ENCODE measurements around the gene PTPN4. TPM values are rescaled to one million over a fixed set of nuclear protein-coding genes. Genes with fewer than 3 reads are reported as not detected.

Gene PTPN4
- total RNA-seq, 1 donor from 2014 or later, result 24.5 TPM

- Mint-ChIP-seq H3K36me3 (ENCODE audit: low read depth) (peaks cover 31% of the 10 kb centered on the region), H3K9me3 (peaks cover 9% of the 10 kb centered on the region), H3K27me3 (ENCODE audit: insufficient read depth) (no peaks in the 10 kb centered on the region), H3K4me1 (ENCODE audit: low read depth) (peaks cover 38% of the 10 kb centered on the region), H3K27ac (no peak overlapping the region), H3K4me3 (no peak overlapping the region)
- intact Hi-C loops (cut with micrococcal nuclease), result loop anchor here (5.0 kb wide), 1 partner anchor 243 kb away; no protein-coding TSS in a partner anchor
- no peak for DNase-seq (ENCODE audit: low spot score)
Observed at GRCh38 chr2:119934319-119934718, 174.6 kb downstream of the PTPN4 start.

- Mint-ChIP-seq H3K4me1 (ENCODE audit: low read depth) (peaks cover 20% of the 10 kb centered on the region), H3K36me3 (ENCODE audit: low read depth) (peaks cover 32% of the 10 kb centered on the region)
- intact Hi-C loops (cut with micrococcal nuclease), result no loop called here
Observed at GRCh38 chr2:119937680-119938079, 178.0 kb downstream of the PTPN4 start.

GRCh38 chr2:119939915-119940314 lies 180.2 kb downstream of the PTPN4 start:
- intact Hi-C loops (cut with micrococcal nuclease), result no loop called here
- H3K4me1 Mint-ChIP-seq (ENCODE audit: low read depth), result peaks cover 20% of the 10 kb centered on the region
- peaks cover 9% of the 10 kb centered on the region for H3K9me3 Mint-ChIP-seq
- no peak overlapping the region for H3K4me3 Mint-ChIP-seq
- no peak overlapping the region for H3K27ac Mint-ChIP-seq
- no peaks in the 10 kb centered on the region for H3K27me3 Mint-ChIP-seq (ENCODE audit: insufficient read depth)
- H3K36me3 Mint-ChIP-seq (ENCODE audit: low read depth), result peaks cover 31% of the 10 kb centered on the region
- no peak for DNase-seq (ENCODE audit: low spot score)

More at GRCh38 chr2:119937680-119938079, 178.0 kb downstream of the PTPN4 start:
- H3K9me3 Mint-ChIP-seq, result peaks cover 9% of the 10 kb centered on the region
- no peaks in the 10 kb centered on the region for H3K27me3 Mint-ChIP-seq (ENCODE audit: insufficient read depth)
- H3K4me3 Mint-ChIP-seq, result no peak overlapping the region
- no peak for DNase-seq (ENCODE audit: low spot score)
- no peak overlapping the region for H3K27ac Mint-ChIP-seq

GRCh38 chr2:119940856-119941255 lies 181.1 kb downstream of the PTPN4 start:
- H3K27me3 Mint-ChIP-seq (ENCODE audit: insufficient read depth), result no peaks in the 10 kb centered on the region
- H3K36me3 Mint-ChIP-seq (ENCODE audit: low read depth), result peaks cover 31% of the 10 kb centered on the region
- peaks cover 6% of the 10 kb centered on the region for H3K9me3 Mint-ChIP-seq

GRCh38 chr2:119941388-119941787 lies 181.7 kb downstream of the PTPN4 start:
- intact Hi-C loops (cut with micrococcal nuclease), result no loop called here
- H3K4me1 Mint-ChIP-seq (ENCODE audit: low read depth), result peaks cover 19% of the 10 kb centered on the region
- peaks cover 29% of the 10 kb centered on the region for H3K36me3 Mint-ChIP-seq (ENCODE audit: low read depth)
- no peak overlapping the region for H3K27ac Mint-ChIP-seq
- peaks cover 5% of the 10 kb centered on the region for H3K9me3 Mint-ChIP-seq
- H3K4me3 Mint-ChIP-seq, result no peak overlapping the region
- no peaks in the 10 kb centered on the region for H3K27me3 Mint-ChIP-seq (ENCODE audit: insufficient read depth)
- DNase-seq (ENCODE audit: low spot score), result no peak

More at GRCh38 chr2:119940856-119941255, 181.1 kb downstream of the PTPN4 start:
- no peak for DNase-seq (ENCODE audit: low spot score)
- intact Hi-C loops (cut with micrococcal nuclease), result no loop called here
- Mint-ChIP-seq H3K27ac (no peak overlapping the region), H3K4me3 (no peak overlapping the region), H3K4me1 (ENCODE audit: low read depth) (peaks cover 19% of the 10 kb centered on the region)

- no peak overlapping the region for H3K27ac Mint-ChIP-seq
Observed at GRCh38 chr2:119941981-119942513, 182.3 kb downstream of the PTPN4 start.

GRCh38 chr2:119943058-119943457 lies 183.3 kb downstream of the PTPN4 start:
- Mint-ChIP-seq H3K4me1 (ENCODE audit: low read depth) (peaks cover 19% of the 10 kb centered on the region), H3K27me3 (ENCODE audit: insufficient read depth) (no peaks in the 10 kb centered on the region), H3K9me3 (no peaks in the 10 kb centered on the region), H3K27ac (no peak overlapping the region), H3K36me3 (ENCODE audit: low read depth) (peaks cover 18% of the 10 kb centered on the region), H3K4me3 (no peak overlapping the region)
- intact Hi-C loops (cut with micrococcal nuclease), result no loop called here
- DNase-seq (ENCODE audit: low spot score), result no peak

More at GRCh38 chr2:119941981-119942513, 182.3 kb downstream of the PTPN4 start:
- H3K36me3 Mint-ChIP-seq (ENCODE audit: low read depth), result peaks cover 23% of the 10 kb centered on the region
- H3K4me1 Mint-ChIP-seq (ENCODE audit: low read depth), result peaks cover 19% of the 10 kb centered on the region
- no peak for DNase-seq (ENCODE audit: low spot score)
- no peaks in the 10 kb centered on the region for H3K27me3 Mint-ChIP-seq (ENCODE audit: insufficient read depth)
- H3K9me3 Mint-ChIP-seq, result no peaks in the 10 kb centered on the region
- intact Hi-C loops (cut with micrococcal nuclease), result no loop called here
- no peak overlapping the region for H3K4me3 Mint-ChIP-seq

- Mint-ChIP-seq H3K4me1 (ENCODE audit: low read depth) (peaks cover 15% of the 10 kb centered on the region), H3K36me3 (ENCODE audit: low read depth) (peaks cover 29% of the 10 kb centered on the region), H3K27me3 (ENCODE audit: insufficient read depth) (no peaks in the 10 kb centered on the region), H3K9me3 (no peaks in the 10 kb centered on the region), H3K27ac (no peak overlapping the region), H3K4me3 (no peak overlapping the region)
- intact Hi-C loops (cut with micrococcal nuclease), result loop anchor here (5.0 kb wide), 1 partner anchor 85 kb away; no protein-coding TSS in a partner anchor
- DNase-seq (ENCODE audit: low spot score), result no peak
Observed at GRCh38 chr2:119947535-119947934, 187.8 kb downstream of the PTPN4 start.

- Mint-ChIP-seq H3K4me3 (no peak overlapping the region), H3K36me3 (ENCODE audit: low read depth) (peaks cover 32% of the 10 kb centered on the region), H3K27me3 (ENCODE audit: insufficient read depth) (no peaks in the 10 kb centered on the region), H3K27ac (no peak overlapping the region), H3K4me1 (ENCODE audit: low read depth) (peaks cover 6% of the 10 kb centered on the region), H3K9me3 (no peaks in the 10 kb centered on the region)
- intact Hi-C loops (cut with micrococcal nuclease), result no loop called here
- DNase-seq (ENCODE audit: low spot score), result no peak
Observed at GRCh38 chr2:119950966-119951365, 191.2 kb downstream of the PTPN4 start.

- peaks cover 37% of the 10 kb centered on the region for H3K36me3 Mint-ChIP-seq (ENCODE audit: low read depth)
- DNase-seq (ENCODE audit: low spot score), result no peak
- H3K27me3 Mint-ChIP-seq (ENCODE audit: insufficient read depth), result no peaks in the 10 kb centered on the region
- no peaks in the 10 kb centered on the region for H3K9me3 Mint-ChIP-seq
- H3K4me3 Mint-ChIP-seq, result no peak overlapping the region
- H3K4me1 Mint-ChIP-seq (ENCODE audit: low read depth), result no peaks in the 10 kb centered on the region
- no peak overlapping the region for H3K27ac Mint-ChIP-seq
- intact Hi-C loops (cut with micrococcal nuclease), result no loop called here
Observed at GRCh38 chr2:119958670-119959268, 199.0 kb downstream of the PTPN4 start.

- H3K4me1 Mint-ChIP-seq (ENCODE audit: low read depth), result no peaks in the 10 kb centered on the region
- peaks cover 40% of the 10 kb centered on the region for H3K36me3 Mint-ChIP-seq (ENCODE audit: low read depth)
- DNase-seq (ENCODE audit: low spot score), result no peak
- intact Hi-C loops (cut with micrococcal nuclease), result no loop called here
- no peaks in the 10 kb centered on the region for H3K9me3 Mint-ChIP-seq
- no peak overlapping the region for H3K27ac Mint-ChIP-seq
- no peak overlapping the region for H3K4me3 Mint-ChIP-seq
- no peaks in the 10 kb centered on the region for H3K27me3 Mint-ChIP-seq (ENCODE audit: insufficient read depth)
Observed at GRCh38 chr2:119960821-119961220, 201.1 kb downstream of the PTPN4 start.

GRCh38 chr2:119981896-119982295 lies 222.2 kb downstream of the PTPN4 start:
- Mint-ChIP-seq H3K27me3 (ENCODE audit: insufficient read depth) (no peaks in the 10 kb centered on the region), H3K27ac (no peak overlapping the region), H3K4me3 (no peak overlapping the region), H3K4me1 (ENCODE audit: low read depth) (no peaks in the 10 kb centered on the region), H3K36me3 (ENCODE audit: low read depth) (peaks cover 2% of the 10 kb centered on the region), H3K9me3 (no peaks in the 10 kb centered on the region)
- intact Hi-C loops (cut with micrococcal nuclease), result no loop called here
- no peak for DNase-seq (ENCODE audit: low spot score)

GRCh38 chr2:119982506-119982905 lies 222.8 kb downstream of the PTPN4 start:
- Mint-ChIP-seq H3K36me3 (ENCODE audit: low read depth) (peaks cover 2% of the 10 kb centered on the region), H3K4me1 (ENCODE audit: low read depth) (no peaks in the 10 kb centered on the region), H3K27ac (no peak overlapping the region), H3K4me3 (no peak overlapping the region), H3K9me3 (no peaks in the 10 kb centered on the region), H3K27me3 (ENCODE audit: insufficient read depth) (no peaks in the 10 kb centered on the region)
- DNase-seq (ENCODE audit: low spot score), result no peak
- intact Hi-C loops (cut with micrococcal nuclease), result no loop called here

Measured in activated T-helper 1 cell treated with anti-CD3 and anti-CD28 coated beads, Interleukin-12 subunit alpha, Interleukin-12 subunit beta, Interleukin-2, Interleukin-4 antibody, amounts not matched to agents 30 ng/mL and 10 ng/mL and 1 ng/mL, durations not matched to agents 14 hours and 24 hours and 36 hours (primary cell).